ENCODE results near the gene FRZB.

The FRZB gene

GRCh38 chr2:182834293-182834692 is 32.1 kb downstream of the FRZB start:
- Mint-ChIP-seq H3K4me1 (no peaks in the 10 kb centered on the region), H3K4me3 (no peak overlapping the region), H3K36me3 (ENCODE audit: low read depth) (no peaks in the 10 kb centered on the region), H3K27me3 (peaks cover 12% of the 10 kb centered on the region), H3K27ac (no peak overlapping the region), H3K9me3 (no peaks in the 10 kb centered on the region)
- ATAC-seq (no peak), DNase-seq (no peak)

GRCh38 chr2:182833084-182833854 is 33.2 kb downstream of the FRZB start:
- Mint-ChIP-seq H3K36me3 (ENCODE audit: low read depth) (no peaks in the 10 kb centered on the region), H3K27me3 (peaks cover 11% of the 10 kb centered on the region), H3K27ac (no peak overlapping the region), H3K4me3 (no peak overlapping the region), H3K4me1 (no peaks in the 10 kb centered on the region), H3K9me3 (no peaks in the 10 kb centered on the region)
- DNase-seq (no peak), ATAC-seq (no peak)

- ATAC-seq (no peak), DNase-seq (no peak)
- peaks cover 6% of the 10 kb centered on the region for H3K27me3 Mint-ChIP-seq
- no peaks in the 10 kb centered on the region for H3K9me3 Mint-ChIP-seq
- no peak overlapping the region for H3K4me3 Mint-ChIP-seq
- H3K36me3 Mint-ChIP-seq (ENCODE audit: low read depth) = no peaks in the 10 kb centered on the region
- no peak overlapping the region for H3K27ac Mint-ChIP-seq
- H3K4me1 Mint-ChIP-seq = no peaks in the 10 kb centered on the region
Observed at GRCh38 chr2:182831921-182832320, 34.5 kb downstream of the FRZB start.

GRCh38 chr2:182831101-182831500 is 35.3 kb downstream of the FRZB start:
- Mint-ChIP-seq H3K9me3 (no peaks in the 10 kb centered on the region), H3K4me1 (no peaks in the 10 kb centered on the region), H3K27me3 (peaks cover 6% of the 10 kb centered on the region), H3K27ac (no peak overlapping the region), H3K36me3 (ENCODE audit: low read depth) (no peaks in the 10 kb centered on the region), H3K4me3 (no peak overlapping the region)
- DNase-seq (no peak), ATAC-seq (no peak)

GRCh38 chr2:182827182-182827879 is 39.1 kb downstream of the FRZB start:
- no peak for ATAC-seq

GRCh38 chr2:182826496-182826895 is 39.9 kb downstream of the FRZB start:
- no peaks in the 10 kb centered on the region for H3K9me3 Mint-ChIP-seq
- H3K36me3 Mint-ChIP-seq (ENCODE audit: low read depth) = no peaks in the 10 kb centered on the region
- no peaks in the 10 kb centered on the region for H3K4me1 Mint-ChIP-seq
- no peak for DNase-seq
- no peak for ATAC-seq
- no peak overlapping the region for H3K27ac Mint-ChIP-seq
- H3K27me3 Mint-ChIP-seq = peaks cover 8% of the 10 kb centered on the region
- no peak overlapping the region for H3K4me3 Mint-ChIP-seq

More at GRCh38 chr2:182827182-182827879, 39.1 kb downstream of the FRZB start:
- H3K9me3 Mint-ChIP-seq = no peaks in the 10 kb centered on the region
- H3K27ac Mint-ChIP-seq = no peak overlapping the region
- peaks cover 9% of the 10 kb centered on the region for H3K27me3 Mint-ChIP-seq
- H3K36me3 Mint-ChIP-seq (ENCODE audit: low read depth) = no peaks in the 10 kb centered on the region
- no peaks in the 10 kb centered on the region for H3K4me1 Mint-ChIP-seq
- H3K4me3 Mint-ChIP-seq = no peak overlapping the region
- DNase-seq = no peak

GRCh38 chr2:182826064-182826463 is 40.4 kb downstream of the FRZB start:
- H3K4me1 Mint-ChIP-seq = no peaks in the 10 kb centered on the region
- peaks cover 12% of the 10 kb centered on the region for H3K27me3 Mint-ChIP-seq
- no peaks in the 10 kb centered on the region for H3K36me3 Mint-ChIP-seq (ENCODE audit: low read depth)
- no peak overlapping the region for H3K27ac Mint-ChIP-seq
- no peak for DNase-seq
- no peak for ATAC-seq
- no peak overlapping the region for H3K4me3 Mint-ChIP-seq
- H3K9me3 Mint-ChIP-seq = no peaks in the 10 kb centered on the region

- H3K4me3 Mint-ChIP-seq = no peak overlapping the region
- DNase-seq = no peak
- H3K36me3 Mint-ChIP-seq (ENCODE audit: low read depth) = no peaks in the 10 kb centered on the region
- H3K27me3 Mint-ChIP-seq = peaks cover 13% of the 10 kb centered on the region
- H3K4me1 Mint-ChIP-seq = no peaks in the 10 kb centered on the region
- H3K27ac Mint-ChIP-seq = no peak overlapping the region
- no peaks in the 10 kb centered on the region for H3K9me3 Mint-ChIP-seq
- no peak for ATAC-seq
Observed at GRCh38 chr2:182824767-182825158, 41.7 kb downstream of the FRZB start.

- H3K27me3 Mint-ChIP-seq = peaks cover 13% of the 10 kb centered on the region
- no peak for ATAC-seq
- H3K4me1 Mint-ChIP-seq = no peaks in the 10 kb centered on the region
- DNase-seq = no peak
- no peaks in the 10 kb centered on the region for H3K36me3 Mint-ChIP-seq (ENCODE audit: low read depth)
- no peak overlapping the region for H3K4me3 Mint-ChIP-seq
- H3K27ac Mint-ChIP-seq = no peak overlapping the region
- no peaks in the 10 kb centered on the region for H3K9me3 Mint-ChIP-seq
Observed at GRCh38 chr2:182824056-182824766, 42.2 kb downstream of the FRZB start.

GRCh38 chr2:182822733-182823132 is 43.7 kb downstream of the FRZB start:
- Mint-ChIP-seq H3K9me3 (no peaks in the 10 kb centered on the region), H3K4me3 (no peak overlapping the region), H3K27me3 (peaks cover 10% of the 10 kb centered on the region), H3K4me1 (no peaks in the 10 kb centered on the region), H3K27ac (no peak overlapping the region), H3K36me3 (ENCODE audit: low read depth) (no peaks in the 10 kb centered on the region)
- ATAC-seq (no peak), DNase-seq (no peak)

- Mint-ChIP-seq H3K36me3 (ENCODE audit: low read depth) (no peaks in the 10 kb centered on the region), H3K4me1 (no peaks in the 10 kb centered on the region), H3K9me3 (no peaks in the 10 kb centered on the region), H3K4me3 (no peak overlapping the region), H3K27ac (no peak overlapping the region), H3K27me3 (peaks cover 14% of the 10 kb centered on the region)
- ATAC-seq (no peak), DNase-seq (no peak)
Observed at GRCh38 chr2:182821182-182821581, 45.3 kb downstream of the FRZB start.

GRCh38 chr2:182819412-182819811 is 47.0 kb downstream of the FRZB start:
- no peaks in the 10 kb centered on the region for H3K4me1 Mint-ChIP-seq
- no peaks in the 10 kb centered on the region for H3K36me3 Mint-ChIP-seq (ENCODE audit: low read depth)
- H3K27me3 Mint-ChIP-seq = peaks cover 14% of the 10 kb centered on the region
- ATAC-seq (no peak), DNase-seq (no peak)
- no peaks in the 10 kb centered on the region for H3K9me3 Mint-ChIP-seq
- no peak overlapping the region for H3K4me3 Mint-ChIP-seq
- H3K27ac Mint-ChIP-seq = no peak overlapping the region

GRCh38 chr2:182818925-182819324 is 47.5 kb downstream of the FRZB start:
- no peak overlapping the region for H3K4me3 Mint-ChIP-seq
- no peaks in the 10 kb centered on the region for H3K36me3 Mint-ChIP-seq (ENCODE audit: low read depth)
- ATAC-seq (no peak), DNase-seq (no peak)
- no peaks in the 10 kb centered on the region for H3K9me3 Mint-ChIP-seq
- H3K27ac Mint-ChIP-seq = no peak overlapping the region
- H3K27me3 Mint-ChIP-seq = peaks cover 14% of the 10 kb centered on the region
- no peaks in the 10 kb centered on the region for H3K4me1 Mint-ChIP-seq

- Mint-ChIP-seq H3K4me3 (no peak overlapping the region), H3K27ac (no peak overlapping the region), H3K9me3 (no peaks in the 10 kb centered on the region), H3K27me3 (peaks cover 12% of the 10 kb centered on the region), H3K4me1 (no peaks in the 10 kb centered on the region), H3K36me3 (ENCODE audit: low read depth) (no peaks in the 10 kb centered on the region)
- ATAC-seq = no peak
- DNase-seq = no peak
Observed at GRCh38 chr2:182818501-182818900, 47.9 kb downstream of the FRZB start.

GRCh38 chr2:182817558-182817957 is 48.9 kb downstream of the FRZB start:
- Mint-ChIP-seq H3K27me3 (peaks cover 11% of the 10 kb centered on the region), H3K27ac (no peak overlapping the region), H3K36me3 (ENCODE audit: low read depth) (no peaks in the 10 kb centered on the region), H3K4me1 (no peaks in the 10 kb centered on the region), H3K9me3 (no peaks in the 10 kb centered on the region), H3K4me3 (no peak overlapping the region)
- DNase-seq (no peak), ATAC-seq (no peak)

All from activated naive CD8-positive, alpha-beta T cell treated with anti-CD3 and anti-CD28 coated beads, Interleukin-2, amount 50 U/mL, for 24 hours (primary cell).